Natural killer cell (primary cell): ENCODE data around the gene TCERG1. TPM values are rescaled to one million over a fixed set of nuclear protein-coding genes. Genes with fewer than 3 reads are reported as not detected.

ENCODE experiments used
- ATAC-seq, 3 donors: fragments of 150-1000 bp in 2 of 3; fragments of 200-7000 bp in 1 of 3; cut with Tn5 transposase; 1 replicate in 1 of 3; 2 replicates in 2 of 3; pipeline ENCODE4 v1.10.0; 2021; ENCODE audit warnings: mild to moderate bottlenecking in 2 of 3, moderate library complexity in 2 of 3
- DNase-seq, 2 donors: peaks; one replicate each; pipeline versions ENCODE4 v3.0.0 to v3.0.0-alpha.2; 2013 to 2021; ENCODE audit warnings: mixed read lengths in 1 of 2
- H3K27ac ChIP-seq: one replicate; pipeline ENCODE4 v1.5.1; 2013; ENCODE audit warnings: mild to moderate bottlenecking, low read length
- H3K27me3 ChIP-seq: one replicate; pipeline ENCODE4 v1.6.1; 2013; ENCODE audit warnings: low read length; ENCODE audit not compliant: control insufficient read depth, insufficient read depth
- H3K36me3 ChIP-seq: one replicate; pipeline ENCODE4 v1.6.1; 2013; ENCODE audit warnings: low read length; ENCODE audit not compliant: control insufficient read depth, insufficient read depth
- H3K4me1 ChIP-seq: one replicate; pipeline ENCODE4 v1.6.1; 2013; ENCODE audit warnings: low read length; ENCODE audit not compliant: control insufficient read depth, insufficient read depth
- H3K4me3 ChIP-seq: one replicate; pipeline ENCODE4 v1.5.1; 2013; ENCODE audit warnings: low read length
- H3K9me3 ChIP-seq: one replicate; pipeline ENCODE4 v1.6.1; 2013; ENCODE audit warnings: low read length; ENCODE audit not compliant: control insufficient read depth, insufficient read depth
- H3K27ac Mint-ChIP-seq, 2 donors: one replicate each; pipeline ENCODE4 v1.8.0; 2022; ENCODE audit warnings: mild to moderate bottlenecking in 2 of 2, mixed read lengths in 2 of 2, moderate library complexity in 1 of 2
- H3K27me3 Mint-ChIP-seq, 2 donors: one replicate each; pipeline ENCODE4 v1.8.0; 2022; ENCODE audit warnings: low read depth in 2 of 2, mixed read lengths in 2 of 2
- H3K36me3 Mint-ChIP-seq: one replicate; pipeline ENCODE4 v1.8.0; 2022; ENCODE audit warnings: mixed read lengths
- H3K4me1 Mint-ChIP-seq, 2 donors: one replicate each; pipeline ENCODE4 v1.8.0; 2022; ENCODE audit warnings: mixed read lengths in 2 of 2
- H3K4me3 Mint-ChIP-seq: one replicate; pipeline ENCODE4 v1.8.0; 2022; ENCODE audit warnings: mild to moderate bottlenecking, moderate library complexity, mixed read lengths
- H3K9me3 Mint-ChIP-seq, 2 donors: one replicate each; pipeline ENCODE4 v1.8.0; 2022; ENCODE audit warnings: mixed read lengths in 2 of 2
- CTCF ChIP-seq: fragments of 200-600 bp; IDR thresholded peaks from one replicate; pipeline ENCODE4 v1.8.0; 2022; ENCODE audit warnings: antibody characterized with exemption
- WGBS: methylation state at CpG from one replicate; pipeline ENCODE4 v1.1.7; 2013; ENCODE audit warnings: missing lambda C conversion rate; ENCODE audit not compliant: insufficient coverage; 5-methylcytosine and 5-hydroxymethylcytosine counted together
- intact Hi-C: fragments of 100-400 bp; cut with micrococcal nuclease; formaldehyde crosslinking; loops from one replicate; pipeline ENCODE4 v1.14.2; 2022
- total RNA-seq, 4 donors: library from RNA; stranded (reverse); fragments of 120-200 nt in 1 of 4; gene quantifications; one replicate each; pipeline versions ENCODE4 v1.2.3 to v1.2.4, GENCODE V29; 2013 to 2022

Gene TCERG1
- total RNA-seq, 3 donors from 2014 or later (not counting 1 experiment from before 2014, with no cell fraction given), result 77.5 to 97.0 (median 96.1) TPM

GRCh38 chr5:146520731-146521130 is 73.6 kb downstream of the TCERG1 start:
- DNase-seq, result no peak
- Histone ChIP-seq H3K4me3 (no peak overlapping the region), H3K36me3 (no peaks in the 10 kb centered on the region), H3K27ac (no peak overlapping the region), H3K4me1 (no peaks in the 10 kb centered on the region), H3K9me3 (no peaks in the 10 kb centered on the region), H3K27me3 (no peaks in the 10 kb centered on the region)
- H3K9me3 Mint-ChIP-seq, result no peaks in the 10 kb centered on the region
- TF ChIP-seq CTCF, result no peak
- 97% methylated on average over 2 of the region's 2 CpGs for WGBS
- H3K27ac Mint-ChIP-seq, result no peak overlapping the region
- no peaks in the 10 kb centered on the region for H3K36me3 Mint-ChIP-seq
- H3K27me3 Mint-ChIP-seq, result peaks cover 6 to 14% of the 10 kb centered on the region in 2 donors
- no peak for ATAC-seq
- H3K4me3 Mint-ChIP-seq, result no peak overlapping the region
- H3K4me1 Mint-ChIP-seq, result peaks cover 5 to 10% of the 10 kb centered on the region in 2 donors
- intact Hi-C loops, result no loop called here

- intact Hi-C loops, result no loop called here
- H3K27ac ChIP-seq, result no peak overlapping the region
- Mint-ChIP-seq H3K36me3 (no peaks in the 10 kb centered on the region), H3K4me3 (no peak overlapping the region), H3K4me1 (peaks cover 5% of the 10 kb centered on the region in 2 donors), H3K27ac (no peak overlapping the region), H3K9me3 (no peaks in the 10 kb centered on the region), H3K27me3 (peaks cover 6 to 14% of the 10 kb centered on the region in 2 donors)
- no peaks in the 10 kb centered on the region for H3K4me1 ChIP-seq
- no peaks in the 10 kb centered on the region for H3K36me3 ChIP-seq
- H3K9me3 ChIP-seq, result no peaks in the 10 kb centered on the region
- TF ChIP-seq CTCF, result no peak
- ATAC-seq, result no peak
- no peak for DNase-seq
- 79% methylated on average over 8 of the region's 8 CpGs for WGBS
- H3K4me3 ChIP-seq, result no peak overlapping the region
- no peaks in the 10 kb centered on the region for H3K27me3 ChIP-seq
Measured at GRCh38 chr5:146521403-146522106, 74.4 kb downstream of the TCERG1 start.

GRCh38 chr5:146523698-146524097 is 76.6 kb downstream of the TCERG1 start:
- no peaks in the 10 kb centered on the region for H3K36me3 ChIP-seq
- Mint-ChIP-seq H3K4me1 (peaks cover 5% of the 10 kb centered on the region in 2 donors), H3K36me3 (no peaks in the 10 kb centered on the region), H3K9me3 (no peaks in the 10 kb centered on the region), H3K4me3 (no peak overlapping the region), H3K27me3 (peaks cover 8 to 23% of the 10 kb centered on the region in 2 donors), H3K27ac (no peak overlapping the region)
- no peak overlapping the region for H3K4me3 ChIP-seq
- H3K9me3 ChIP-seq, result no peaks in the 10 kb centered on the region
- TF ChIP-seq CTCF, result no peak
- no peaks in the 10 kb centered on the region for H3K27me3 ChIP-seq
- no peak for ATAC-seq
- WGBS, result 91% methylated on average over 3 of the region's 3 CpGs
- no peak overlapping the region for H3K27ac ChIP-seq
- intact Hi-C loops, result no loop called here
- no peak for DNase-seq
- H3K4me1 ChIP-seq, result no peaks in the 10 kb centered on the region

- 94% methylated on average over 2 of the region's 3 CpGs for WGBS
- no peak for TF ChIP-seq CTCF
- no peak overlapping the region for H3K27ac Mint-ChIP-seq
- no peaks in the 10 kb centered on the region for H3K27me3 ChIP-seq
- H3K9me3 Mint-ChIP-seq, result no peaks in the 10 kb centered on the region
- intact Hi-C loops, result no loop called here
- DNase-seq, result no peak
- ATAC-seq, result no peak
- H3K4me3 Mint-ChIP-seq, result no peak overlapping the region
- no peaks in the 10 kb centered on the region for H3K36me3 ChIP-seq
- H3K4me3 ChIP-seq, result no peak overlapping the region
- no peaks in the 10 kb centered on the region for H3K4me1 Mint-ChIP-seq
- H3K9me3 ChIP-seq, result no peaks in the 10 kb centered on the region
- no peaks in the 10 kb centered on the region for H3K36me3 Mint-ChIP-seq
- H3K27me3 Mint-ChIP-seq, result peaks cover 5 to 18% of the 10 kb centered on the region in 2 donors
- H3K4me1 ChIP-seq, result no peaks in the 10 kb centered on the region
- H3K27ac ChIP-seq, result no peak overlapping the region
Measured at GRCh38 chr5:146527785-146528184, 80.7 kb downstream of the TCERG1 start.
